Measurements from ENCODE around the gene SLC34A3. TPM values are rescaled to one million over a fixed set of nuclear protein-coding genes. Genes with fewer than 3 reads are reported as not detected.
A peak's percentile ranks its signal among the peaks of the same experiment; 100 is the strongest.

SLC34A3 gene
- total and polyA plus RNA-seq, 4 donors: 0.03 to 0.65 (median 0.12) TPM; not detected in 1

DNA sequence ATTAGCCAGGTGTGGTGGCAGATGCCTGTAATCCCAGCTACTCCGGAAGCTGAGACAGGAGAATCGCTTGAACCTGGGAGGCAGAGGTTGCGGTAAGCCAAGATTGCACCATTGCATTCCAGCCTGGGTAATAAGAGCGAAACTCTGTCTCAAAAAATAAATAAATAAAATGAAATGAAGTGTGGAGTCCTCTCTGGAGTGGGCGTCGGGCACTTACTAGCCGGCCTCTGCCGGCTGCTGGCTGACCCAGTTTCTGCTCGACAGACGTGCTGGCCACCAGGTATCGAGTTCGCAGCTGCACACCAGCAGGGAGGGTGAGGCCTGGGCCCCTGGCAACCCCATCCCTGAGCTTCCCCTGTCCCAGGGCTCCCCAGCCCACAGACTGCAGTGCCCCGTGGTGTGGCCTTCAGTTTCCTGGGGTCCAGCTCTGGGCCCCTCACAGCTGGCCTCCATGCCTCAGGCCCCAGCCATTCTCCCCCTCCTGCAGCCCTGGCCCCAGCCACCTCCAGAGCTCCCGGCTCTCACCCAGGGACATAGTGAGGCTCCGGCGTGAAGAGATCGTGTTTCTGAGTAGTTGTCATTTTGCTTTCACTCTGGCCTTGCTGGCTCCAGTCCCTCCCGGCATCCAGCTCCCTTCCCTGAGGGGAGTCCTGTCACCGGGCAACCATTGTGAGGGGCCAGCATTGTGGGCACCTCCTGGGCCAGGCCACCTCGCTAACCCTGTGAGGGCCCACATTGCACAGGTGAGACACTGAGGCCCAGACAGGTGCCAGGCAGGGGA, 16.6 kb downstream of the SLC34A3 start:
- no peaks in the 10 kb centered on the region for H3K9me3 ChIP-seq (ENCODE audit: control insufficient read depth in 4 of 4, insufficient read depth in 3 of 4, low read length in 3 of 4)
- 58 to 80% methylated on average over 20 of the region's 20 CpGs for WGBS, 2 donors
- H3K4me3 ChIP-seq: no peak overlapping the region
- H3K4me1 ChIP-seq (ENCODE audit: control insufficient read depth in 5 of 5, insufficient read depth in 5 of 5, low read length in 5 of 5): peaks cover 0 to 18% (median 8%) of the 10 kb centered on the region in 5 donors
- no peaks in the 10 kb centered on the region for H3K27me3 ChIP-seq (ENCODE audit: control insufficient read depth in 3 of 3, insufficient read depth in 3 of 3, low read length in 2 of 3)
- peak in 1 of 3 donors; percentile 56 for DNase-seq
- TF ChIP-seq, protein P1, sequence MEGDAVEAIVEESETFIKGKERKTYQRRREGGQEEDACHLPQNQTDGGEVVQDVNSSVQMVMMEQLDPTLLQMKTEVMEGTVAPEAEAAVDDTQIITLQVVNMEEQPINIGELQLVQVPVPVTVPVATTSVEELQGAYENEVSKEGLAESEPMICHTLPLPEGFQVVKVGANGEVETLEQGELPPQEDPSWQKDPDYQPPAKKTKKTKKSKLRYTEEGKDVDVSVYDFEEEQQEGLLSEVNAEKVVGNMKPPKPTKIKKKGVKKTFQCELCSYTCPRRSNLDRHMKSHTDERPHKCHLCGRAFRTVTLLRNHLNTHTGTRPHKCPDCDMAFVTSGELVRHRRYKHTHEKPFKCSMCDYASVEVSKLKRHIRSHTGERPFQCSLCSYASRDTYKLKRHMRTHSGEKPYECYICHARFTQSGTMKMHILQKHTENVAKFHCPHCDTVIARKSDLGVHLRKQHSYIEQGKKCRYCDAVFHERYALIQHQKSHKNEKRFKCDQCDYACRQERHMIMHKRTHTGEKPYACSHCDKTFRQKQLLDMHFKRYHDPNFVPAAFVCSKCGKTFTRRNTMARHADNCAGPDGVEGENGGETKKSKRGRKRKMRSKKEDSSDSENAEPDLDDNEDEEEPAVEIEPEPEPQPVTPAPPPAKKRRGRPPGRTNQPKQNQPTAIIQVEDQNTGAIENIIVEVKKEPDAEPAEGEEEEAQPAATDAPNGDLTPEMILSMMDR (IDR thresholded peaks at IDR 0.05; ENCODE audit: control extremely low read depth, extremely low read depth): no peak
- ATAC-seq (ENCODE audit: insufficient read depth, low FRiP score): no peak
- no peak overlapping the region for H3K9ac ChIP-seq (ENCODE audit: insufficient read depth in 1 of 2, low read length in 2 of 2)
- peak overlapping the region in 1 of 2 donors; percentile 18 for H3K27ac ChIP-seq (ENCODE audit: low read depth in 1 of 2, low read length in 1 of 2)
- peaks cover 0 to 16% (median 11%) of the 10 kb centered on the region in 4 donors for H3K36me3 ChIP-seq (ENCODE audit: control insufficient read depth in 4 of 4, insufficient read depth in 4 of 4, low read length in 4 of 4)

DNA sequence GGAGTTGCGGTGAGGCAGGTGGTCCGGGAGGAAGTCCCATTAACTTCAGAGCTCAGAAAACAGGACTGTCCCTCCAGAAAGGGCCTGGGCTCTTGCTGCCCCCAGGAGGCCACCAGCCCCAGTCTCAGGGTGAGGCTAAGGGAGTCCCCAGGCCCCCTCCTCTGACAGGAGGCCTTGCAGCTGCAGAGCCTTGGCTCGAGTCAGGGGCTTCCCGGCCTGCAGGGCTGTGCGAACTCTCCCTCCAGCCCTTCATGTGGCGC, 17.1 kb downstream of the SLC34A3 start:
- Histone ChIP-seq H3K9ac (ENCODE audit: insufficient read depth in 1 of 2, low read length in 2 of 2) (no peak overlapping the region), H3K4me3 (no peak overlapping the region), H3K27ac (ENCODE audit: low read depth in 1 of 2, low read length in 1 of 2) (peak overlapping the region in 1 of 2 donors; percentile 18), H3K9me3 (ENCODE audit: control insufficient read depth in 4 of 4, insufficient read depth in 3 of 4, low read length in 3 of 4) (no peaks in the 10 kb centered on the region), H3K36me3 (ENCODE audit: control insufficient read depth in 4 of 4, insufficient read depth in 4 of 4, low read length in 4 of 4) (peaks cover 0 to 11% (median 7%) of the 10 kb centered on the region in 4 donors), H3K27me3 (ENCODE audit: control insufficient read depth in 3 of 3, insufficient read depth in 3 of 3, low read length in 2 of 3) (no peaks in the 10 kb centered on the region), H3K4me1 (ENCODE audit: control insufficient read depth in 5 of 5, insufficient read depth in 5 of 5, low read length in 5 of 5) (peaks cover 0 to 13% (median 7%) of the 10 kb centered on the region in 5 donors)
- TF ChIP-seq, protein P1 (IDR thresholded peaks at IDR 0.05; ENCODE audit: control extremely low read depth, extremely low read depth): no peak
- ATAC-seq (ENCODE audit: insufficient read depth, low FRiP score) (no peak), DNase-seq (no peak)
- WGBS, 2 donors: 82 to 94% methylated on average over 6 of the region's 6 CpGs

DNA sequence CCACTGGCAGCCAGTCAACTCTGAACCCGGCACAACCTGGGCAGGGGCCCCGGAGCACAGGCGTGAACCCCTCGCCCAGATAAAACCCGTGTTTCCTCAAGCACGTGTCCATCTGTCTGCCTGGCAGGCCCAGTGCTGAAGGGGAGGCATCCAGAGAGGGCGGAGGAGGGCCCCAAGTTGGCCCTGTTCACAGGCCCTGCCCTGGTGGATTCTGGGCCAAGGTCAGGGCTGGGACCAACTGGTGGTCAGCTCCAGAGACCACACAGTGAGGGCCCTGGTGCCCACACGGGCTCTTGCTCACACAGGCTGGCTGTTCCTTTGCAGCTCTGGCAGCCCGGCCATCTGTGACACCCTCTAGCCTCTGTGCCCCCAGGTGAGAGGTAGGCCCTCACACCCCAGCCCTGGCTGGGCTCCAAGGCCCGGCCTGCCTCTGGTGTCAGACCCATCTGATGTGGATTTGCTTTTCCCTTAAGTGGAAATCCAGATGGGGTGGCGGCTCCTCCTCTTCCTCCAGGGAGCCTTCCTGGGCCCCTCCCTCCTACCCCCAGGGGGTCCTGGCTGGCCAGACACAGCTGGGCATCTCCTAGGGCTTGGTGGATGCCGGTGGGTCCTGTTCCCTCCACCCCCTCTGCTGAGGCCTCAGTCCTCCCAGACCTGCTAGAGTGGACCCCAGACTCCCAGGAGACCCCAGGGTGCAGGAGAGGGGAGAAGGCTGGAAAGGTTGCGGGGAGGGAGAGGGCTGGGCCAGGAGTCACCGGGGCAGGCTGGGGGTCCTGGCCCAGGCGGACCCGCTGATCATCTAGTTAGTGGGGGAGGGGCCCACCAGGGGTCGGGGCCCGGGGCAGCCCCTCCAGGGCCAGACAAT, 19.9 kb downstream of the SLC34A3 start:
- Histone ChIP-seq H3K27me3 (ENCODE audit: control insufficient read depth in 3 of 3, insufficient read depth in 3 of 3, low read length in 2 of 3) (no peaks in the 10 kb centered on the region), H3K36me3 (ENCODE audit: control insufficient read depth in 4 of 4, insufficient read depth in 4 of 4, low read length in 4 of 4) (no peaks in the 10 kb centered on the region), H3K4me3 (no peak overlapping the region), H3K4me1 (ENCODE audit: control insufficient read depth in 5 of 5, insufficient read depth in 5 of 5, low read length in 5 of 5) (peaks cover 0 to 20% (median 0%) of the 10 kb centered on the region in 5 donors), H3K27ac (ENCODE audit: low read depth in 1 of 2, low read length in 1 of 2) (no peak overlapping the region), H3K9ac (ENCODE audit: insufficient read depth in 1 of 2, low read length in 2 of 2) (no peak overlapping the region), H3K9me3 (ENCODE audit: control insufficient read depth in 4 of 4, insufficient read depth in 3 of 4, low read length in 3 of 4) (no peaks in the 10 kb centered on the region)
- ATAC-seq (ENCODE audit: insufficient read depth, low FRiP score) (no peak), DNase-seq (no peak)
- TF ChIP-seq, protein P1 (IDR thresholded peaks at IDR 0.05; ENCODE audit: control extremely low read depth, extremely low read depth): no peak
- 75 to 83% methylated on average over 17 of the region's 18 CpGs for WGBS, 2 donors

All from lung (tissue), 12 donors.